Neural cell (in vitro differentiated cells): ENCODE results near the gene COX6B2. TPM values are rescaled to one million over a fixed set of nuclear protein-coding genes. Genes with fewer than 3 reads are reported as not detected.

Source experiments
- H2AFZ ChIP-seq: fragments of 200-600, 300-800 bp; sonication (generic), shearing (Covaris generic); 2 replicates; pipeline ENCODE4 v1.6.0; 2014; ENCODE audit warnings: low read depth, mild to moderate bottlenecking, antibody characterized with exemption, low read length, moderate library complexity
- H3F3A ChIP-seq: fragments of 200-600 bp; shearing (Covaris generic); 2 replicates; pipeline ENCODE4 v1.6.1; 2016; ENCODE audit warnings: mild to moderate bottlenecking, moderate library complexity, mixed read lengths, antibody characterized with exemption, low read length; ENCODE audit not compliant: insufficient read depth, poor library complexity, severe bottlenecking
- H3K27ac ChIP-seq: fragments of 200-600, 300-800 bp; sonication (generic), shearing (Covaris generic); 2 replicates; pipeline ENCODE4 v1.5.1; 2014; ENCODE audit warnings: mild to moderate bottlenecking, low read length, moderate library complexity
- H3K27me3 ChIP-seq: fragments of 300-800, 200-600 bp; sonication (generic), shearing (Covaris generic); 2 replicates; pipeline ENCODE4 v1.6.0; 2014; ENCODE audit warnings: mild to moderate bottlenecking, low read depth, low read length, moderate library complexity; ENCODE audit not compliant: insufficient read depth
- H3K36me3 ChIP-seq: fragments of 300-800, 200-600 bp; sonication (generic), shearing (Covaris generic); 2 replicates; pipeline ENCODE4 v1.5.1; 2014; ENCODE audit warnings: mild to moderate bottlenecking, antibody characterized with exemption, low read length, moderate library complexity; ENCODE audit not compliant: insufficient read depth
- H3K4me2 ChIP-seq: fragments of 300-800, 200-600 bp; sonication (generic), shearing (Covaris generic); 2 replicates; pipeline ENCODE4 v1.6.0; 2014; ENCODE audit warnings: mild to moderate bottlenecking, low read length
- H3K4me3 ChIP-seq: fragments of 300-800, 200-600 bp; sonication (generic), shearing (Covaris generic); 2 replicates; pipeline ENCODE4 v1.5.1; 2014; ENCODE audit warnings: mild to moderate bottlenecking, low read length, moderate library complexity
- H3K79me2 ChIP-seq: fragments of 200-600 bp; shearing (Covaris generic); replicated peaks from 2 replicates; pipeline ENCODE4 v1.6.0; 2014; ENCODE audit warnings: mild to moderate bottlenecking, low read length, moderate library complexity; ENCODE audit not compliant: insufficient read depth
- H3K9ac ChIP-seq: fragments of 300-800, 200-600 bp; sonication (generic), shearing (Covaris generic); 2 replicates; pipeline ENCODE4 v1.6.1; 2016; ENCODE audit warnings: mild to moderate bottlenecking, low read length, mixed read lengths
- H3K9me2 ChIP-seq: fragments of 200-600 bp; shearing (Covaris generic); 2 replicates; pipeline ENCODE4 v1.6.1; 2016; ENCODE audit warnings: mild to moderate bottlenecking, low read length, mixed read lengths; ENCODE audit not compliant: insufficient read depth
- H3K9me3 ChIP-seq: fragments of 200-600, 300-800 bp; sonication (generic), shearing (Covaris generic); 2 replicates; pipeline ENCODE4 v1.6.1; 2016; ENCODE audit warnings: mild to moderate bottlenecking, mixed run types, low read length, moderate library complexity, mixed read lengths
- H4K20me1 ChIP-seq: fragments of 200-600 bp; shearing (Covaris generic); 2 replicates; pipeline ENCODE4 v1.6.1; 2016; ENCODE audit warnings: mild to moderate bottlenecking, mixed run types; ENCODE audit not compliant: insufficient read depth
- CTCF ChIP-seq: fragments of 450-650 bp; IDR thresholded peaks from 2 replicates; pipeline ENCODE4 v1.5.1; 2014; ENCODE audit warnings: antibody characterized with exemption, mild to moderate bottlenecking, moderate library complexity; ENCODE audit not compliant: poor library complexity, severe bottlenecking
- EP300 ChIP-seq: fragments of 450-650 bp; conservative IDR thresholded peaks from 2 replicates; pipeline ENCODE4 v1.6.1; 2014; ENCODE audit warnings: antibody characterized with exemption, mild to moderate bottlenecking, moderate library complexity; ENCODE audit not compliant: poor library complexity, severe bottlenecking
- EZH2 ChIP-seq: fragments of 200-600, 300-800 bp; shearing (Covaris generic), sonication (generic); IDR thresholded peaks from 2 replicates; pipeline ENCODE4 v1.6.1; 2014; ENCODE audit warnings: antibody characterized with exemption, low read length, borderline replicate concordance, mild to moderate bottlenecking; ENCODE audit not compliant: insufficient read depth, poor library complexity, severe bottlenecking
- MXI1 ChIP-seq: fragments of 450-650 bp; conservative IDR thresholded peaks from 2 replicates; pipeline ENCODE4 v1.6.1; 2014; ENCODE audit warnings: antibody characterized with exemption, mild to moderate bottlenecking; ENCODE audit not compliant: poor library complexity, severe bottlenecking
- POLR2AphosphoS5 ChIP-seq: IDR thresholded peaks from 2 replicates; pipeline ENCODE4 v1.6.1; 2012
- RAD21 ChIP-seq: fragments of 450-650 bp; conservative IDR thresholded peaks from 2 replicates; pipeline ENCODE4 v1.6.1; 2014; ENCODE audit warnings: antibody characterized with exemption, mild to moderate bottlenecking, moderate library complexity
- REST ChIP-seq: IDR thresholded peaks from 2 replicates; pipeline ENCODE4 v1.6.1; 2012; ENCODE audit warnings: borderline replicate concordance
- SMC3 ChIP-seq: fragments of 450-650 bp; conservative IDR thresholded peaks from 2 replicates; pipeline ENCODE4 v1.6.1; 2014; ENCODE audit warnings: antibody characterized with exemption, mild to moderate bottlenecking, moderate library complexity; ENCODE audit not compliant: poor library complexity
- TAF1 ChIP-seq: IDR thresholded peaks from 2 replicates; pipeline ENCODE4 v1.6.1; 2012; ENCODE audit warnings: low read depth
- polyA plus RNA-seq: library from polyadenylated mRNA; depleted of rRNA; stranded (reverse); fragments of >200 nt; gene quantifications from 2 replicates; pipeline ENCODE4 v1.2.3, GENCODE V29; 2014

The COX6B2 gene
- polyA plus RNA-seq, 1 donor from 2014 or later = 0.17 TPM

- H3K27me3 ChIP-seq = peaks cover 54% of the 10 kb centered on the region
- TF ChIP-seq RAD21 (no peak), POLR2AphosphoS5 (no peak), REST (no peak), EZH2 (no peak), CTCF (no peak), MXI1 (no peak), TAF1 (no peak), EP300 (no peak), SMC3 (no peak)
- H3K9ac ChIP-seq = no peak overlapping the region
- H3K27ac ChIP-seq = no peak overlapping the region
- no peaks in the 10 kb centered on the region for H3K9me3 ChIP-seq
- H2AFZ ChIP-seq = no peak overlapping the region
- H3K4me3 ChIP-seq = peak overlapping the region; percentile 71
- H3K79me2 ChIP-seq = no peaks in the 10 kb centered on the region
- no peaks in the 10 kb centered on the region for H3K36me3 ChIP-seq
- no peaks in the 10 kb centered on the region for H4K20me1 ChIP-seq
- no peak overlapping the region for H3K4me2 ChIP-seq
- no peaks in the 10 kb centered on the region for H3F3A ChIP-seq
- H3K9me2 ChIP-seq = no peaks in the 10 kb centered on the region
These were observed 1.9 kb downstream of the COX6B2 start for GRCh38 chr19:55352549-55353145.

DNA sequence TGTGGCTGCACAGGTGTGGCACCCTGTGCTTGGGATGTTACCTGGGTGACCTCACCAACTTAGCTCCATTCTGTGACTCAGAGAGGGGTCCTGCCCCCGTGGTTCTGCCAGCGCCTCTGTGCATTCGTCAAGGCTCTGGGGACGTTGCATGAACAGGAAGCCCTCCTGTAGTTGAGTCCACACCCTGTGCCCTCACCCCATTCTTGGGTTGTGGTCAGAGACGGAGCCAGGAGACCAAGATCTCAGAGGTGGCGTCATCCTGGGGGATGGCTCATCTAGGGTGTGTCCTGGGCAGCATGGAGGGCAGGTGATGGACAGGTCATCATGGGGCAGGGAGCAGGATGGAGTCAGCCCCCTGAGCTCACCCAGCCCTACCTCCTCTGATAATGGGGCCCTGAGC, 2.5 kb downstream of the COX6B2 start:
- Histone ChIP-seq H3K9ac (no peak overlapping the region), H3K27me3 (peaks cover 54% of the 10 kb centered on the region), H4K20me1 (no peaks in the 10 kb centered on the region), H3K9me3 (no peaks in the 10 kb centered on the region), H2AFZ (no peak overlapping the region), H3K27ac (no peak overlapping the region), H3K36me3 (no peaks in the 10 kb centered on the region), H3K9me2 (no peaks in the 10 kb centered on the region), H3K79me2 (no peaks in the 10 kb centered on the region), H3F3A (no peaks in the 10 kb centered on the region), H3K4me3 (no peak overlapping the region), H3K4me2 (no peak overlapping the region)
- TF ChIP-seq REST = no peak
- TF ChIP-seq EP300 = no peak
- no peak for TF ChIP-seq POLR2AphosphoS5
- TF ChIP-seq MXI1 = no peak
- no peak for TF ChIP-seq EZH2
- TF ChIP-seq SMC3 = no peak
- TF ChIP-seq RAD21 = no peak
- no peak for TF ChIP-seq TAF1
- no peak for TF ChIP-seq CTCF
